ENCODE data around the gene H2AZ2.
"Not testable (repeated sequence)": the region's sequence is repeated elsewhere in the genome, so short reads cannot be mapped to it uniquely, and the experiment has no call there.

Gene H2AZ2

GRCh38 chr7:44870336-44870735, 22.4 kb upstream of the H2AZ2 start:
- not testable (repeated sequence) for DNase-seq

GRCh38 chr7:44867073-44867995, 19.4 kb upstream of the H2AZ2 start:
- peak; percentile 74 to 84 (median 81) for DNase-seq

GRCh38 chr7:44861949-44862348, 14.1 kb upstream of the H2AZ2 start:
- DNase-seq, result not testable (repeated sequence)

- DNase-seq, result peak in 2 of 3 donors; percentile 21 to 47
Measured at GRCh38 chr7:44858161-44858560, 10.3 kb upstream of the H2AZ2 start.

GRCh38 chr7:44854644-44855364, 6.9 kb upstream of the H2AZ2 start:
- peak; percentile 31 to 57 (median 50) for DNase-seq

GRCh38 chr7:44853391-44853790, 5.5 kb upstream of the H2AZ2 start:
- no peak for DNase-seq

GRCh38 chr7:44852590-44852989, 4.7 kb upstream of the H2AZ2 start:
- DNase-seq, result peak in 1 of 3 donors; percentile 22

GRCh38 chr7:44849885-44850544, 2.1 kb upstream of the H2AZ2 start:
- peak in 2 of 3 donors; percentile 39 to 59 for DNase-seq

- no peak for DNase-seq
Measured at GRCh38 chr7:44849259-44849884, 1.5 kb upstream of the H2AZ2 start.

GRCh38 chr7:44847509-44847919, 373 bp downstream of the H2AZ2 start:
- peak; percentile 91 to 96 (median 93) for DNase-seq

GRCh38 chr7:44846816-44847508, 925 bp downstream of the H2AZ2 start:
- DNase-seq, result no peak

- not testable (repeated sequence) for DNase-seq
Measured at GRCh38 chr7:44846390-44846789, 1.5 kb downstream of the H2AZ2 start.

- DNase-seq, result peak; percentile 55 to 85 (median 76)
Measured at GRCh38 chr7:44845451-44845850, 2.4 kb downstream of the H2AZ2 start.

GRCh38 chr7:44843440-44843839, 4.4 kb downstream of the H2AZ2 start:
- DNase-seq, result not testable (repeated sequence)

- not testable (repeated sequence) for DNase-seq
Measured at GRCh38 chr7:44842675-44843074, 5.2 kb downstream of the H2AZ2 start.

- no peak for DNase-seq
Measured at GRCh38 chr7:44838751-44839150, 9.1 kb downstream of the H2AZ2 start.

- DNase-seq, result no peak
Measured at GRCh38 chr7:44827567-44827966, 20.3 kb downstream of the H2AZ2 start.

- DNase-seq, result peak; percentile 38 to 46 (median 41)
Measured at GRCh38 chr7:44824894-44825526, 22.9 kb downstream of the H2AZ2 start.

GRCh38 chr7:44823255-44823781, 24.6 kb downstream of the H2AZ2 start:
- DNase-seq, result no peak

GRCh38 chr7:44819292-44819691, 28.6 kb downstream of the H2AZ2 start:
- no peak for DNase-seq

- DNase-seq, result peak in 1 of 3 donors; percentile 28
Measured at GRCh38 chr7:44814919-44815318, 33.0 kb downstream of the H2AZ2 start.
